Peyer's patch (tissue), 4 donors: ENCODE results near the gene GON4L.

Experiments used
- POLR2A ChIP-seq, 2 donors: fragments of 450-650 bp; IDR thresholded peaks; one replicate each; pipeline ENCODE4 v1.5.1; 2017; ENCODE audit warnings: antibody characterized with exemption in 2 of 2, mild to moderate bottlenecking in 2 of 2, moderate library complexity in 2 of 2
- TF ChIP-seq, protein P1 (sequence below), 6 experiments: fragments of 450-650 bp in 4 of 6; fragments of 200-600 bp in 2 of 6; sonication (generic) in 1 of 6; IDR thresholded peaks; one replicate each; pipeline ENCODE4 v1.5.1; 2017 to 2019; ENCODE audit warnings: antibody characterized with exemption in 6 of 6, mild to moderate bottlenecking in 3 of 6, moderate library complexity in 1 of 6

- TF ChIP-seq POLR2A (IDR thresholded peaks at IDR 0.05) = no peak
- TF ChIP-seq, protein P1, sequence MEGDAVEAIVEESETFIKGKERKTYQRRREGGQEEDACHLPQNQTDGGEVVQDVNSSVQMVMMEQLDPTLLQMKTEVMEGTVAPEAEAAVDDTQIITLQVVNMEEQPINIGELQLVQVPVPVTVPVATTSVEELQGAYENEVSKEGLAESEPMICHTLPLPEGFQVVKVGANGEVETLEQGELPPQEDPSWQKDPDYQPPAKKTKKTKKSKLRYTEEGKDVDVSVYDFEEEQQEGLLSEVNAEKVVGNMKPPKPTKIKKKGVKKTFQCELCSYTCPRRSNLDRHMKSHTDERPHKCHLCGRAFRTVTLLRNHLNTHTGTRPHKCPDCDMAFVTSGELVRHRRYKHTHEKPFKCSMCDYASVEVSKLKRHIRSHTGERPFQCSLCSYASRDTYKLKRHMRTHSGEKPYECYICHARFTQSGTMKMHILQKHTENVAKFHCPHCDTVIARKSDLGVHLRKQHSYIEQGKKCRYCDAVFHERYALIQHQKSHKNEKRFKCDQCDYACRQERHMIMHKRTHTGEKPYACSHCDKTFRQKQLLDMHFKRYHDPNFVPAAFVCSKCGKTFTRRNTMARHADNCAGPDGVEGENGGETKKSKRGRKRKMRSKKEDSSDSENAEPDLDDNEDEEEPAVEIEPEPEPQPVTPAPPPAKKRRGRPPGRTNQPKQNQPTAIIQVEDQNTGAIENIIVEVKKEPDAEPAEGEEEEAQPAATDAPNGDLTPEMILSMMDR (IDR thresholded peaks at IDR 0.05) = no peak
Observed at GRCh38 chr1:155717041-155717440, 140.0 kb downstream of the GON4L start.
